Left cardiac atrium (tissue), 4 donors: ENCODE results near the gene IL27RA. TPM values are rescaled to one million over a fixed set of nuclear protein-coding genes. Genes with fewer than 3 reads are reported as not detected.
"Not testable (repeated sequence)": the region's sequence is repeated elsewhere in the genome, so short reads cannot be mapped to it uniquely, and the experiment has no call there.

Experiments
- ATAC-seq, 2 donors: fragments of 200-7000 bp; cut with Tn5 transposase; one replicate each; pipeline ENCODE4 v1.9.1; 2020; ENCODE audit warnings: mild to moderate bottlenecking in 2 of 2, moderate library complexity in 2 of 2
- DNase-seq: peaks from one replicate; pipeline ENCODE4 v3.0.0-alpha.2; 2020
- intact Hi-C, 2 donors: fragments of 100-400 bp; cut with DNase I; formaldehyde crosslinking; loops; one replicate each; pipeline versions ENCODE4 v1.14.1 to v1.15.1; 2022 to 2023
- total RNA-seq, 2 donors: library from RNA; stranded (reverse); fragmentation: NEBNext Ultra II Directional; extraction: Animal tissue kit (Norgen Biotek cat#: 25700); gene quantifications; one replicate each; pipeline ENCODE4 v1.2.1, GENCODE V29; 2021
- donor health status: DM: no; HTN: yes; CAD: no.
- donor health status: DM: no; HTN: yes; CAD: no; lungs with severe emphysema.
- donor health status: DM: yes; HTN: yes; CAD: no.
- donor health status: Dilated cardiomyopathy.

The IL27RA gene
- total RNA-seq, 2 donors from 2014 or later: 4.7 to 6.2 TPM

DNA sequence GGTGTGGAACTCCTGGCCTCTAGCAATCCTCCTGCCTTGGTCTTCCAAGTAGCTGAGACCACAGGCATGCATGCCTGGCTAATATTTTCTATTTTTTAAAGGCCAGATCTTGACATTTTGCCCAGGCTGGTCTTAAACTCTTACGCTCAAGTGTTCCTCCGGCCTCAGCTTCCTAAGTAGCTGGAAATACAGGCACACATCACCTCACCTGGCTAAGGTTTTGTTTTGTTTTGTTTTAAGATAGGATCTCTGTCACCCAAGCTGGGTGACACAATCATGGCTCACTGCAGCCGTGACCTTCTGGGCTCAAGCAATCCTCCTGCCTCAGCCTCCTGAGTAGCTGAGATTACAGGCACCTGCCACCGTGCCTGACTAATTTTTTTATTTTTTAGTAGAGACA, 9.1 kb upstream of the IL27RA start:
- ATAC-seq (no peak), DNase-seq (no peak)
- intact Hi-C loops: no loop called here

DNA sequence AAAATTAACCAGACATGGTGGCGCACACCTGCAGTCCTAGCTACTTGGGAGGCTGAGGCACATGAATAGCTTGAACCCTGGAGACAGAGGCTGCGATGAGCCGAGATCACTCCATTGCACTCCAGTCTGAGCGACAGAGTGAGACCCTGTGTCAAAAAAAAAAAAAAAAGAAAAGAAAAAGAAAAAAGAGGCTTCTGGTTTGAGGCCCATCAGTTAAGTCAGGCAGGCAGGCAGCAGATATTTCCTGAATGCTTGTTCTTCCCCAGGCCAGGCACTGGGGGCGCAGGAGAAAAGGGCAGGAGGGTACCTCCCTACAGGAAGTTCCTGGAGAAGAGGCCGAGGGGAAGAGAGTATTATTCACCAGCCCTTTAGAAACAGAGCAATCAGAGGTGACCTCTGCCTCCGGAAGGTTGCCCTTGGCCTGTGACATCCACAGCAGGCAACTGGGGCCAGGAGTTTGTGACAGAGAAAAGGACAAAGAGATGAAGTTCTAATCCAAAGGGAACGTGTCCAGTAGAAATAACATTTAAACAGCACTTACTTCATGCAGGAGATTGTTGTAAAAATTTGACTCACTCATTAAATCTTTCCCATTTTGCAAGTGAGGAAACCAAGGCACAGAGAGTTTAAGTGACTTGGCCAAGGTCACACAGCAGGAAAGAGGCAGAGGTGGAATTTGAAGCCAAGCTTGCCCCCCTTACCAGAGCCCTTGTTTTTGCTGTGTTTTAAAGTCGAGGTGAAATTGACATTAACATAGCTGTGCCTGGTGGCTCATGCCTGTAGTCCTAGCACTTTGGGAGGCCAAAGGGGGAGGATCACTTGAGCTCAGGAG, 7.9 kb upstream of the IL27RA start:
- intact Hi-C loops: no loop called here
- DNase-seq: peak; percentile 59
- ATAC-seq: peak; percentile 72 to 84

GRCh38 chr19:14026652-14027192, 4.8 kb upstream of the IL27RA start:
- intact Hi-C loops, ATAC-seq, DNase-seq: not testable (repeated sequence)

DNA sequence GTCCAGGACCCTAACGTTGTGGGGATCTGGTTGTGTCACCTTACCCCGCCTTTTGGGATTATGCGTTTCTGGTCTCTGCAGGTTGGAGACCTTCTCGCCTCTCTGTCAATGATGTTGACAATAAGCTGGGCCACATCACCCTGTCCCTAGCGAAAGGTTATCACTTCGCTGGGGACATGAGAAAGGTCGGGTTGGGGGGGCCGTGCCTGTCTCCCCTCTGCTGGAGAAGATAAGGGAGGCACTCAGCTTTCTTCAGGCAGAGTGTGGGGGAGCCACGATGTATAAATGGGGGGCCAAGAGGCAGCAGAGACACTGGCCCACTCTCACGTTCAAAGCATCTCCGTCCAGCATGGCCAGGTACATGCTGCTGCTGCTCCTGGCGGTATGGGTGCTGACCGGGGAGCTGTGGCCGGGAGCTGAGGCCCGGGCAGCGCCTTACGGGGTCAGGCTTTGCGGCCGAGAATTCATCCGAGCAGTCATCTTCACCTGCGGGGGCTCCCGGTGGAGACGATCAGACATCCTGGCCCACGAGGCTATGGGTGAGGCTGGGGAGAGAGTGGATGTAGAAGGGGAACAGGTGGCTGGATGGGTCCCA, 3.6 kb upstream of the IL27RA start, which contains the start of gene RLN3:
TSS of gene RLN3 (plus strand) at position 293 of the 595 bp plus-strand sequence. CDS start at position 350, 57 bp downstream.
- DNase-seq (no peak), ATAC-seq (no peak)
- intact Hi-C loops: no loop called here

DNA sequence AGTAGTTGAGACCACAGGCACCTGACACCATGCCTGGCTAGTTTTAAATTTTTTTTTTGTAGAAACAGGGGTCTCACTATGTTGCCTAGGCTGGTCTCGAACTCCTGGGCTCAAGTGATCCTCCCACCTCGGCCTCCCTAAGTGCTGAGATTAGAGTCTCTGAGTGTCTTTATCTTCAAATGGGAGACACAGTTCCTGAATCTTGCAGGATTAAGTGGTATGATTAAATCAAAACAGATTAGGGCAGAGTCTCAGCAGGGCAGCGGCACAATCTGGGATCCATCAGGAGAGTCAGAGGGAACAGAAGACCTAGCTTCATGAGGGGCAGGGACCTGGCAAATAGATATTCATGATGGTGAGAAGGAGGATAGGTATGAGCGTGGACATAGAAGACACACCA, 2.7 kb upstream of the IL27RA start:
- ATAC-seq (no peak), DNase-seq (no peak)
- intact Hi-C loops: no loop called here

- ATAC-seq: no peak
- no peak for DNase-seq
- intact Hi-C loops: no loop called here
Observed at GRCh38 chr19:14030997-14031718, 404 bp upstream of the IL27RA start.

DNA sequence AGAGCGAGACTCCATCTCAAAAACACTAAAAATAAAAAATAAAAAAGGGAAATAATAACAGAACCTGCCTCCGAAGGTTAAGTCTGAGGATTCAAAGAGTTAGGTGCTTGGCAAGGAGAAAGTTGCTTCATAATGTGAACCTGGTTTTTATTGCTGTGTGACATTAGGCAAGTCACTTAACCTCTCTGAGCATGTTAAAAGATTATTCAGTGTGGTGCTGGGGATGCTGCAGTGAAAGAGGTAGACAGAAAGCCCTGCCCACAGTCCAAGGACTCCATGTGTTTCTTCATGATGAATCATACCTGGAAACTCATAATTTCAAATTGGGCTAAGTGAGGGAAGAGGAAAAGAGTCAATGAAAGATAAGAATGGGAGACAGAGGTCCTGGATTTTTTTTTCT, 2.4 kb downstream of the IL27RA start:
- ATAC-seq: no peak
- intact Hi-C loops: no loop called here
- DNase-seq: no peak

- intact Hi-C loops, DNase-seq, ATAC-seq: not testable (repeated sequence)
Observed at GRCh38 chr19:14035159-14035558, 3.6 kb downstream of the IL27RA start.

GRCh38 chr19:14035706-14036105, 4.1 kb downstream of the IL27RA start:
- no peak for DNase-seq
- ATAC-seq: no peak
- intact Hi-C loops: no loop called here

- ATAC-seq (no peak), DNase-seq (no peak)
- intact Hi-C loops: no loop called here
Observed at GRCh38 chr19:14039181-14039580, 7.6 kb downstream of the IL27RA start.

DNA sequence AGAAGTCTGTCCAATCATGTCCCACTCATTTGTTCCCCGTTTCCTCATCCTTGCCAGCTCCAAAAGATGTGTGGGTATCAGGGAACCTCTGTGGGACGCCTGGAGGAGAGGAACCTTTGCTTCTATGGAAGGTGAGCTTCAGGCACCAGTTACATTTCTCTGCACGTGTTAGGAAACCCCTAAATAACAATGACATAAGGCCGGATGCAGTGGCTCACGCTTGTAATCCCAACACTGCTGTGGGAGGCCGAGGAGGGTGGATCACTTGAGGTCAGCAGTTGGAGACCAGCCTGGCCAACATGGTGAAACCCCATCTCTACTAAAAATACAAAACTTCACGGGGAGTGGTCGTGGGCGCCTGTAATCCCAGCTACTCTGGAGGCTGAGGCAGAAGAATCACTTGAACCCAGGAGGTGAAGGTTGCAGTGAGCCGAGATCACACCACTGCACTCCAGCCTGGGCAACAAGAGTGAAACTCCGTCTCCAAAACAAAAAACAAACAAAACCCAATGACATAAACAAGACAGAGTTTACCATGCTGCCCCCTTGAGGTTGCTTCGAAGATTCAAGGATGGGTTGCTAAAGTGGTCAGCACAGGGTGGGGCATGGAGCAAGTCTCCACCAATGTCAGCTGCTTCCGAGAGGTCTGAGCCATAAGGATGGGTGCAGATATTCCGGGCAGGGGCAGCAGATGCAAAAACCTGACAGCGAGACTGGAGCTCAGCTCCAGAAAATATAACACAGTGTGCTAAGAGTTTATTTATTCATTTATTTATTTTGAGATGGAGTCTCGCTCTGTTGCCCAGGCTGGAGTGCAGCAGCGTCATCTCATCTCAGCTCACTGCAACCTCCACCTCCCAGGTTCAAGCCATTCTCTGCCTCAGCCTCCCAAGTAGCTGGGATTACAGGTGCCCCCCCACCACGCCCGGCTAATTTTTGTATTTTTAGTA, 11.4 kb downstream of the IL27RA start:
- peak; percentile 79 to 87 for ATAC-seq
- intact Hi-C loops: loop anchor here in 1 of 2 donors (10.0 kb wide), 1 partner anchor 768 kb away; no protein-coding TSS in a partner anchor
- peak; percentile 44 for DNase-seq

DNA sequence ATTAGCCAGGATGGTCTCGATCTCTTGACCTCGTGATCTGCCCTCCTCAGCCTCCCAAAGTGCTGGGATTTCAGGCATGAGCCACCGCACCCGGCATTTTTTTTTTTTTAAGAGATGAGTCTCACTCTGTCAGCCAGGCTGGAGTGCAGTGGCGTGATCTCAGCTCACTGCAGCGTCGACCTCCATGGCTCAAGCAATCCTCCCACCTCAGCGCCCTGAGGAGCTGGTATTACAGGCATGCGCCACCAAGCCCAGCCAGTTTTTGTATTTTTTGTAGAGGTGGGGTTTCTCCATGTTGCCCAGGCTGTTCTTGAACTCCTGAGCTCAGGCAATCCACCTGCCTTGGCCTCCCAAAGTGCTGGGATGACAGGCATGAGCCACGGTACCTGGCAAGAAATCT, 16.3 kb downstream of the IL27RA start:
- intact Hi-C loops: loop anchor here in 1 of 2 donors (10.0 kb wide), 1 partner anchor 773 kb away; no protein-coding TSS in a partner anchor
- ATAC-seq, DNase-seq: not testable (repeated sequence)

DNA sequence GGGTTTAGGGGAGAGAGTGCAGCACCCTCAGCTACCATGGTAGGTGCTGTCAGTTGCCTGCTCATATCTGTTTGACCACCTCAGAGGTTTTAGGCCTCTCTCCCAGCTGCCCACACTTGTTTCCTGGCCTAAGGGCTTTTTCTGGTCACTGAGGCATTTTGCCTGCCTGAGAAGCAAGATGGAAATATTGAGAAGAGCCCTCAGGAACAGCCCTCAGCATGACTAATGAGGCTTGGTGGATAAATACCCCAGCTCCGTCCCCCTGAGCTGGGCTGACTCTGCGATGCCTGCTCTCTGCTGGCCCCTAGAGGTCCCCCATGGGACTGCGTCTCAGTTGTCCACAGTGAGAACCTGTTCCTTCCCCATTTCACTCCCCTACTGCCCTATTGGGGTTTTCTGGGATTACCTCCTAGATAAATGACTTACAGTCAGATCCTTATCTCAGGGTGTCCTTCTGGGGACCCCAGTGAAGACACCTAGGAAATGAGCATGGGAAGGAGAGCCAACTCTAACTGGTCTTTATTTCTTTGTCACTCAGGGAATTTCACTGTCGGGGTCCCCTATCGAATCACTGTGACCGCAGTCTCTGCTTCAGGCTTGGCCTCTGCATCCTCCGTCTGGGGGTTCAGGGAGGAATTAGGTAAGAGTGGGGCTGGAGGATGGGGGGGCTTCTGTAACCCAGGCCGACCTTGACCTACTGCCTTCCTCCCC, 17.0 kb downstream of the IL27RA start:
- peak; percentile 53 to 58 for ATAC-seq
- intact Hi-C loops: loop anchor here in 1 of 2 donors (10.0 kb wide), 1 partner anchor 774 kb away; no protein-coding TSS in a partner anchor
- DNase-seq: no peak

DNA sequence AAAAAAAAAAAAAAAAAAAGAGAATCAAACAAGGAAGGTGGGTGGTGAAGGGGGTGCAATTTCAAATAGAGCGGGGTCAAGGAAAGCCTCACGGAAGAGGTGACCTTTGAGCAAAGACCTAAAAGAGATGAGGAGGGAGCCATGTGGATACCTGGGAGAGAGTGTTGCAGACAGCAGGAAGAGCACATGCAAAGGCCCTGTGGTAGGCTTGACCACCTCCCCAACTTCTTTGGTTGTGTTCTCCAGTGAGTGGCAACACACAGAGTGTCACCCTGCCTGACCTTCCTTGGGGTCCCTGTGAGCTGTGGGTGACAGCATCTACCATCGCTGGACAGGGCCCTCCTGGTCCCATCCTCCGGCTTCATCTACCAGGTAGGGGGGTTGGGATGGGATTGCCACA, 18.9 kb downstream of the IL27RA start:
- DNase-seq: no peak
- ATAC-seq: no peak
- intact Hi-C loops: loop anchor here in 1 of 2 donors (5.0 kb wide), 1 partner anchor 163 kb away; no protein-coding TSS in a partner anchor

DNA sequence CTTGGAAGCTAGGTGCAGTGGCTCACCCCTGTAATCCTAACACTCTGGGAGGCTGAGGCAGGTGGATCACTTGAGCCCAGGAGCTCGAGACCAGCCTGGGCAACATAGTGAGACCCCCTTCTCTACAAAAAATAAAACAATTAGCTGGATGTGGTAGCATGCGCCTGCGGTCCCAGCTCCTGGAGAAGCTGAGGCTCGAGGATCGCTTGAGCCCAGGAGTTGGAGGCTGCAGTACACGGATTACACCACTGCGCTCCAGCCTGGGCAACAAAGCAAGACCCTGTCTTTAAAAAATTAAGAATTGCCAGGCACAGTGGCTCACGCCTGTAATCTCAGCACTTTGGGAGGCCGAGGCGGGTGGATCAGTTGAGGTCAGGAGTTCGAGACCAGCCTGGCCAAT, 19.4 kb downstream of the IL27RA start:
- ATAC-seq, DNase-seq: not testable (repeated sequence)
- intact Hi-C loops: loop anchor here in 1 of 2 donors (5.0 kb wide), 1 partner anchor 164 kb away; no protein-coding TSS in a partner anchor

- DNase-seq: no peak
- intact Hi-C loops: loop anchor here in 1 of 2 donors (5.0 kb wide), 1 partner anchor 165 kb away; no protein-coding TSS in a partner anchor
- no peak for ATAC-seq
Observed at GRCh38 chr19:14051980-14052379, 20.4 kb downstream of the IL27RA start.

- intact Hi-C loops: loop anchor here in 1 of 2 donors (5.0 kb wide), 1 partner anchor 165 kb away; no protein-coding TSS in a partner anchor
- ATAC-seq: no peak
- DNase-seq: no peak
Observed at GRCh38 chr19:14052470-14052869, 20.9 kb downstream of the IL27RA start.
